Right lobe of liver (tissue), 4 donors: ENCODE measurements around the gene ATP5MK.
A peak's percentile ranks its signal among the peaks of the same experiment; 100 is the strongest.

Experiments used
- POLR2A ChIP-seq: fragments of 450-650 bp; IDR thresholded peaks from one replicate; pipeline ENCODE4 v1.6.1; 2017; ENCODE audit warnings: antibody characterized with exemption, mild to moderate bottlenecking
- TF ChIP-seq, protein P1 (sequence below), 4 donors: fragments of 200-600 bp in 3 of 4; fragments of 450-650 bp in 1 of 4; IDR thresholded peaks; one replicate each; pipeline versions ENCODE4 v1.5.1 to v1.8.0; 2016 to 2022; ENCODE audit warnings: antibody characterized with exemption in 4 of 4, mild to moderate bottlenecking in 2 of 4
- donor health status: DM: no; HTN: no; CAD: no.
- donor health status: DM: no; HTN: no; CAD: no.
- donor health status: DM: no; HTN: yes; CAD: no.

DNA sequence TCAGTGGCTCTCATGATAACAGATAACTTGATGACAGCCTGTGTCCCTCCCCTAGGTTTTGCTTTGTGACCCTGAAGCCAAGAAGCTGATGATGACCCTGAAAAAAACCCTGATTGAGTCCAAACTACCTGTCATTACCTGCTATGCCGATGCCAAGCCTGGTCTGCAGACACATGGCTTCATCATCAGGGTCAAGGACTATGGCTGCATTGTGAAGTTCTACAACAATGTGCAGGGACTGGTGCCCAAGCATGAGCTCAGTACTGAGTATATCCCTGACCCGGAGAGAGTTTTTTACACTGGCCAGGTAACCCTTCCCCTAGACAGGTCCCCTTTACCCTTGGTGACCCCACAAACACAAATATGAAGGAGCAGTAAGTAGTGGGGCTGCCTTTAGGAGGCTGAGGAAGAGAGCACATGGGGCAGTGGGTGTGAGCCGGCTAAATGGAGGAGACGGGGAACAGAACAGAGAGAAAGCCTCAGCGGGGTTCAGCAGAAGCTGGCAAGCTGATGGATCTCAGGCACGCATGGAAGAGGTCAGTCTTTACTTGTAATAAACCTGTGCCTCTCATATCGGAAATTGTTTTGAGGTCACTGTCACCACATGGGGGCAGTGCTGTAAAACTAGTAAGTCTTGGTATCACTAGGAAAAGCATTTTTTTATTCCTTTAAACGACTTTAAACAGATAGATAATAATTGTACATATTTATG, 20.3 kb upstream of the ATP5MK start:
- TF ChIP-seq POLR2A = no peak
- TF ChIP-seq, protein P1, sequence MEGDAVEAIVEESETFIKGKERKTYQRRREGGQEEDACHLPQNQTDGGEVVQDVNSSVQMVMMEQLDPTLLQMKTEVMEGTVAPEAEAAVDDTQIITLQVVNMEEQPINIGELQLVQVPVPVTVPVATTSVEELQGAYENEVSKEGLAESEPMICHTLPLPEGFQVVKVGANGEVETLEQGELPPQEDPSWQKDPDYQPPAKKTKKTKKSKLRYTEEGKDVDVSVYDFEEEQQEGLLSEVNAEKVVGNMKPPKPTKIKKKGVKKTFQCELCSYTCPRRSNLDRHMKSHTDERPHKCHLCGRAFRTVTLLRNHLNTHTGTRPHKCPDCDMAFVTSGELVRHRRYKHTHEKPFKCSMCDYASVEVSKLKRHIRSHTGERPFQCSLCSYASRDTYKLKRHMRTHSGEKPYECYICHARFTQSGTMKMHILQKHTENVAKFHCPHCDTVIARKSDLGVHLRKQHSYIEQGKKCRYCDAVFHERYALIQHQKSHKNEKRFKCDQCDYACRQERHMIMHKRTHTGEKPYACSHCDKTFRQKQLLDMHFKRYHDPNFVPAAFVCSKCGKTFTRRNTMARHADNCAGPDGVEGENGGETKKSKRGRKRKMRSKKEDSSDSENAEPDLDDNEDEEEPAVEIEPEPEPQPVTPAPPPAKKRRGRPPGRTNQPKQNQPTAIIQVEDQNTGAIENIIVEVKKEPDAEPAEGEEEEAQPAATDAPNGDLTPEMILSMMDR (IDR thresholded peaks at IDR 0.05) = peak; percentile 59 to 73 (median 64)
